A673 (cell line): ENCODE measurements around the gene IL10RA.

ENCODE experiments used
- CTCF ChIP-seq: fragments of 300-800, 200-600 bp; sonication (generic); conservative IDR thresholded peaks from 2 replicates; pipeline ENCODE4 v1.5.1; 2017; ENCODE audit warnings: low read depth, mild to moderate bottlenecking, antibody characterized with exemption, low read length, moderate library complexity, mixed read lengths
- EZH2 ChIP-seq: fragments of 200-600 bp; sonication (generic); IDR thresholded peaks from 2 replicates; pipeline ENCODE4 v1.6.1; 2017; ENCODE audit warnings: borderline replicate concordance, low read depth, mild to moderate bottlenecking, mixed read lengths, antibody characterized with exemption, low read length; ENCODE audit not compliant: poor library complexity, severe bottlenecking

DNA sequence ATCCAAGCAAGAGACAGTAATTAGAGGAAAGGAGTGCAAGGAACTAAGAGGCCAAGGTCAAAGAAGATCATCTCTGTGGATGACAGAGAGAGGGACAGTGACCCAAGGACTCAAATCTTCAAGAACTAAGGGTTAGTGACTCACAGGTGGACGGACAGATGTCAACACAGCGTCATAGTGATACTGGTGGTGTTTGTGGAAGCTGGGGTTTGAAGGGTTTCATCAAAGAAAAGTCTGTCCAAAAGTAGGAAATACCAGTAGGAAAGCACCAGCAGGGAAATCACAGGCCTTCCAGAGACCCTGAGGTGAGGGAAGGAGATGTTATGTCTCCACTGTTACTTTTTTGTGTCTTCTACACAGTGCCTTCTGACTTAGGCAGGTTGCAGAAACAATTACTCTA, 32.2 kb downstream of the IL10RA start:
- TF ChIP-seq CTCF, result no peak
- no peak for TF ChIP-seq EZH2
